HG02678 (cell line): ENCODE data around the gene KIR2DL1.
"Not testable (repeated sequence)": the region's sequence is repeated elsewhere in the genome, so short reads cannot be mapped to it uniquely, and the experiment has no call there.

ENCODE experiments used
- ATAC-seq: cut with Tn5 transposase; IDR thresholded peaks from one replicate; pipeline ENCODE4 v1.9.1; 2021; ENCODE audit warnings: mild to moderate bottlenecking, moderate library complexity; ENCODE audit not compliant: unreplicated experiment

The KIR2DL1 gene

DNA sequence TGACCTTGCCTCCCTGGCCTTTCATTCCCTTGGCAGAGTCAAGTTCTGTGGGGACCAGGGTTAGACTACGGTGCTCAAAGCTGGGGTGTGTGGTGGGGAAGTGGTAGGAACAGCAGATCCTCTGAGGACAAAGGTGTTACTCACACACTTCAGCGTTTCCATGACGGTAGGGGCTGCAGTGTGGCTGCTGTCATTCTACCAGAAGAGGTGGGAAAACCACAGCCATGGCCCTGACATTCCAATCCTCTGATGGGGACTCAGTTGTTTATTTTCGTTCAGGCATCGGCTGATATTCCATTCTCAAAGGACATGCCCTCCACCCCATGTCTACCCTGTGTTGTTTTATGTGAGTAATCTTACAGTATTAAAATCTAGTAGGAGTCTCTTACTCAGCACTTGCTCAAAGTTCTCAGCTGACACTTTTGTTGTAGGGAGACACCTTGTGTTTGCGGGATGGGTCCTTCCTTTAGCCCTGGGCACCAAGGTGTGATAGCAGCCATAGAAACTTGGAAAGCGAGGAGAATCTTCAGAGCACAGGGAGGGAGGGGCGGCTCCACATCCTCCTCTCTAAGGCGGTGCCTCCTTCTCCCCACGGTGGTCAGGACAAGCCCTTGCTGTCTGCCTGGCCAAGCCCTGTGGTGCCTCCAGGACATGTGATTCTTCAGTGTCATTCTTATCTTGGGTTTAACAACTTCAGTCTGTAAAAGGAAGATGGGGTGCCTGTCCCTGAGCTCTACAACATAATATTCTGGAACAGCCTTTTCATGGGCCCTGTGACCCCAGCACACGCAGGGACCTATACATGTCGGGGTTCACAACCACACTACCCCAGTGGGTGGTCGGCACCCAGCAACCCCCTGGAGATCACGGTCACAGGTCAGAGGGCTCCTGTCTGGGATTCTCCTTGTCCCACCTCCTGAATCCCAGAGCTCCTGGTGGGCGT is 1.7 kb downstream of the KIR2DL1 start:
- not testable (repeated sequence) for ATAC-seq

DNA sequence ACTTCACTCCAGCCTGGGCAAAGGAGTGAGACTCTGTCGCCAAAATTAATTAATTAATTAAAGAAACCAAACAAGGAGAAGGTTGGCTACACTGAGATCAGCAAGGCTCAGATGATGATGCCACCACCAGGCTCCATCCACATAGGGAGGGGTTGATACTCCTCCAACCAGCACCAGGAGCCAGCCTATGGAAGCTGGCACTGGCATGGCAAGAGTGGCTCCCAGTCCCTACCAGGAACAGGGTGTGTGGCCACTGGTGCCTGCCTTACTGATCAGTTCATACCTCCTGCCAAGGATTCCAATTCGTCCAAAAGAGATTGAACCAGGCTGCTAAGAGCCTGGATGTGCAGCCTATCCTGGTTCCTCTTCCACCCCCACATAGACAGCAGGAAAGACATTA is 3.1 kb downstream of the KIR2DL1 start:
- not testable (repeated sequence) for ATAC-seq

DNA sequence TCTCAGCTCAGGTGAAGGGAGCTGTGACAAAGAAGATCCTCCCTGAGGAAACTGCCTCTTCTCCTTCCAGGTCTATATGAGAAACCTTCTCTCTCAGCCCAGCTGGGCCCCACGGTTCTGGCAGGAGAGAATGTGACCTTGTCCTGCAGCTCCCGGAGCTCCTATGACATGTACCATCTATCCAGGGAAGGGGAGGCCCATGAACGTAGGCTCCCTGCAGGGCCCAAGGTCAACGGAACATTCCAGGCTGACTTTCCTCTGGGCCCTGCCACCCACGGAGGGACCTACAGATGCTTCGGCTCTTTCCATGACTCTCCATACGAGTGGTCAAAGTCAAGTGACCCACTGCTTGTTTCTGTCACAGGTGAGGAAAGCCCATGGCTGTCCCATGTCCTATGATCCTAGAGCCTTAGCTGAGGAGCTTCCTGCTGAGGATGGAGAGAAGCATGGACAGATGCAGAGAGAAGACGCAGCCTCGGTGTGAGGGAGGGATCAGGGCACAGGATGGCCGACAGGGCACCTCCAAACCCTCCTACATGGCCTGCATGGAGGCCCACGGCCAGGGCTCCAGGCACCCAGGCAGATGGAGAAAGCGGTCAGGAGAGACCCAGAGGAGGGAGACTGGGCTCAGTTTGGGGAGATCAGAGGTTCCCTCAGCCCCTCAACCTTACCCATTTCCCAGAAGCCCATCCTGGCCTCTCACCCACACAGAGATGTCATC is 5.7 kb downstream of the KIR2DL1 start:
- not testable (repeated sequence) for ATAC-seq

DNA sequence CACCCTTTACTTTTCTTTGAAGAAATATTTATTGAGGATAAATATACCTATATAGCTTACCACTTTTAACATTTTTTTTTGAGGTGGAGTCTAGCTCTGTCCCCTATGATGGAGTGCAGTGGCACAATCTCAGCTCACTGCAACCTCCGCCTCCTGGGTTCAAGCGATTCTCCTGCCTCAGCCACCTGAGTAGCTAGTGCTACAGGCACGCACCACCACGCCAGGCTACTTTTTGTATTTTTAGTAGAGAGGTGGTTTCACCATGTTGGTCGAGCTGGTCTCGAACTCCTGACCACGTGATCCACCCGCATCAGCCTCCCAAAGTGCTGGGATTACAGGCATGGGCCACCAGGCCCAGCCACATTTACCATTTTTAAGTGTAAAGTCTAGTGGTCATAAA is 6.2 kb downstream of the KIR2DL1 start:
- ATAC-seq, result not testable (repeated sequence)

DNA sequence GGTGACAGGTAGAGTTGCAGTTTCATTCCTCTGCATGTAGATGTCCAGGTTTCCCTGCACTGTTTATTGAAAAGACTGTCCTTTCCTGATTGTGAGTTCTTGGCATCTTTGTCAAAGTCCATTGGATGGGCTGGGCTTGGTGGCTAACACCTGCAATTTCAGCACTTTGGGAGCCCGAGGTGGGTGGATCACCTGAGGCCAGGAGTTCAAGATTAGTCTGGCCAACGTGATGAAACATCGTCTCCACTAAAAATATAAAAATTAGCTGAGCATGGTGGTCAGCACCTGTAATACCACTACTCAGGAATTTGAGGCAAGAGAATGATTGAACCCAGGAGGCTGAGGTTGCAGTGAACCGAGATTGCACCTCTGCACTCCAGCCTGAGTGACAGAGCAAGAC is 8.3 kb downstream of the KIR2DL1 start:
- ATAC-seq, result not testable (repeated sequence)

DNA sequence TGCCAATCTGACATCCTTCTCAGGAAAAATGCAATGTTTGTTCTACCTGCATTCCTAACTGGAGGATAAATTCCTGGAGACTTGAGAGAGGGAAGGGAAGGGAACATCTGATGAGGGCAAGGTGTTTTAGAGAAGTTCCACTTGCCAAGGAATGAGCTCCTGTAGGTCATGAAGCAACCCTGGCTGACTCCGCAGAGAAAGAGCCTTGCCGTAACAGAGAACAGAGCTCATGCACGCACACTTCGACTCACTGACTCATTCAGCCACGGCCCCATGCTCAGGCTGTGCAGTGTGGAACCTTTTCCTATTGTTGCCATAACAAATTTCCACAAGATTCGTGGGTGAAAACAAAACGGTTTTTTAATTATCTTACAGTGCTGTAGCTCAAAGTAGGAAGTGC is 9.3 kb downstream of the KIR2DL1 start:
- ATAC-seq, result not testable (repeated sequence)

DNA sequence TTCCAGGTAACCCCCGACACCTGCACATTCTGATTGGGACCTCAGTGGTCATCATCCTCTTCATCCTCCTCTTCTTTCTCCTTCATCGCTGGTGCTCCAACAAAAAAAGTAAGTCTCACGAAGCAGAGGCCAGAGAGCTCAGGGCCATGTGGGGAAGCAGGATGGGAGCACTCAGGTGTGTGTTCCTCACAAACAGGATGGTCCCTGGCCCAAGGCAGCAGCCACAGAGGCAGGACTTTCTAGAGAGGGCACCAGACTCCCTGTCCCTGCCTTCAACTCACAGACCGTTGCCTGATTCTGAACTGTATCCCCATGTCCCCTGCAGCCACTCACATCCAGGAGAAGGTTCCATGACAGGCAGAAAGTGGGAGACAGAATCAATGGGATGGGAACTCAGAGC is 13.3 kb downstream of the KIR2DL1 start:
- ATAC-seq, result not testable (repeated sequence)

DNA sequence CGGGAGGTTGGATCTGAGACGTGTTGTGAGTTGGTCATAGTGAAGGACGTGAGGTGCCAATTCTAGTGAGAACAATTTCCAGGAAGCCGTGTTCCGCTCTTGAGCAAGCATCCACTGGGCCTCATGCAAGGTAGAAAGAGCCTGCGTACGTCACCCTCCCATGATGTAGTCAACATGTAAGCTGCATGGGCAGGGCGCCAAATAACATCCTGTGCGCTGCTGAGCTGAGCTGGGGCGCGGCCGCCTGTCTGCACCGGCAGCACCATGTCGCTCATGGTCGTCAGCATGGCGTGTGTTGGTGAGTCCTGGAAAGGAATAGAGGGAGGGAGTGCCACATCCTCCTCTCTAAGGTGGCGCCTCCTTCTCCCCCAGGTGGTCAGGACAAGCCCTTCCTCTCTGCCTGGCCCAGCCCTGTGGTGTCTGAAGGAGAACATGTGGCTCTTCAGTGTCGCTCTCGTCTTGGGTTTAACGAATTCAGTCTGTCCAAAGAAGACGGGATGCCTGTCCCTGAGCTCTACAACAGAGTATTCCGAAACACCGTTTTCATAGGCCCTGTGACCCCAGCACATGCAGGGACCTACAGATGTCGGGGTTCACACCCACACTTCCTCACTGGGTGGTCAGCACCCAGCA is 16.6 kb downstream of the KIR2DL1 start:
- ATAC-seq, result not testable (repeated sequence)

DNA sequence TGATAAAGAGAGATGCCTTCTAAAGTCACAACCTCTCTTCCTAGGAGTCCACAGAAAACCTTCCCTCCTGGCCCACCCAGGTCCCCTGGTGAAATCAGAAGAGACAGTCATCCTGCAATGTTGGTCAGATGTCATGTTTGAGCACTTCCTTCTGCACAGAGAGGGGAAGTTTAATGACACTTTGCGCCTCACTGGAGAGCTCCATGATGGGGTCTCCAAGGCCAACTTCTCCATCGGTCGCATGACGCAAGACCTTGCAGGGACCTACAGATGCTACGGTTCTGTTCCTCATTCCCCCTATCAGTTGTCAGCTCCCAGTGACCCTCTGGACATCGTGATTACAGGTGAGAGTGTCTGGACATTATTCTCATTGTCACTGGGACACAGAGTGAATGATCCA is 18.6 kb downstream of the KIR2DL1 start:
- ATAC-seq, result not testable (repeated sequence)

DNA sequence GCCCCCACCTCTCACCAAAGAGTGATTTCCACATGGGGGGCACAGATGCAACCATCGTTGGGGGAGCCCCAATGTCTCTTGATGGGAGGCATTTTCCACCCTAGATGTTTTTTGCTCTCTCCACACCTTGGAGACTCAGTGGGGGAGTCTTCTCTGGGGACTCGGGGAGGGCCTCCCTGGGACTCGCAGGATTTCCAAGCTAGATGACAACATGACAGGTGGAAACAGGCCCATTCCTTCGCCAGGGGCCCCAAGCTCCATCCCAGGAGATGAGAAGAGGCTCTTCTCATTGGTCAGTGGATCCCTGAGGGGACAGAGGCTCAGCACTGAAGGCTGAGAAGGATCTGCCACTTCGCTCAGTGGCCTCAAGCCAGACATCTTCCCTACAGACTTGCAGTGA is 21.1 kb downstream of the KIR2DL1 start:
- no peak for ATAC-seq

DNA sequence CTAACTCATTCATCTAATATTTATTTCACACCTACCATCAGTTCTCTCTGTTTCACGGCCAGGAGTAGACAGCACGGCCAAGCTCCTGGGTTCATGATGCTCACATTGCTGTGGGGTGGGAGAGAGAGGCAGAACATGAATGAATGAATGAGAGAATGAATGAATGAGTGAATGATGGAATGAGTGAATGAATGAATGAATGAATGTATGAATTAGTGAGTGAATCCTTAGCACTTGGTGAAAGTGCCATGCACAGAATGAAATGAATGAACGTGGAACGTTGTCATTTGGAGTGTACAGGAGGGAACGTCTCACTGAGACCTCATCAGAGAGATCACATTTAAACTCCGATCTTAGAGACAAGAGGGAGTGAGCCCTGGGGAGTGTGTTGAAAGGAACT is 21.9 kb downstream of the KIR2DL1 start:
- ATAC-seq, result no peak

DNA sequence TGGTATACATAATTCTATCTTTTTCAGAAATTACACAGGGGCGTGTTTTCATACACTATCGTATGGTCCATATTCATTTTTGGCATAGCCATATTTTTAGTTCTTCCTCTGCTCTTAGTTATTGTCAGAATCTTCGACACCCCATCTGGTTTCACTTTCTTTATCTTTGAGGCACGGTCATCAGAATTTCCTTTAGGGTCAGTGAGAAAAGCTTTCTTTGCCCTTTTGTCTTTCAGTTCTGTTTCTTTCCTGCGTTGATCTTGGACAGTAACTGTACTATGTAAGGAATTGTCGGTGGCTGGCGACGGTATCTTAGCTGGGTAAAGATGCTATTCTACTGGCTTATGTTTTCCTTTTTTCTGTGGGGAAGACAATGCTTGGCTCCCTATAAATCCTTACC is 23.2 kb downstream of the KIR2DL1 start:
- ATAC-seq, result no peak

DNA sequence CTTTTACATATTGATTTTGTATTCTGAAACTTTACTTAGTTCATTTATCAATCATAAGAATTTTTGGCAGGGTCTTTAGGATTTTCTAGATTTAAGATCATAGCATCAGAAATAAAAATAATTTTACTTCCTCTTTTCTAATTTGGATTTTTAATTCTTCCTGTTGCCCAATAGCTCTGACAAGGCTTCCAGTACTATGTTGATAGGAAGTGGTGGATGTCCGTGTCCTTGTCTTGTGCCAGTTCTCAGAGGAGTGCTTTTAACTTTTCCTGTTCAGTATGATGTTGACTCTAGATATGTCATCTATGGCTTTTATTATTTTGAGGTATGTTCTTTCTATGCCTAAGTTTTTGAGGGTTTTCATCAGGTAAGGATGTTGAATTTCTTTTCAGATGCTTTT is 26.2 kb downstream of the KIR2DL1 start:
- ATAC-seq, result no peak

DNA sequence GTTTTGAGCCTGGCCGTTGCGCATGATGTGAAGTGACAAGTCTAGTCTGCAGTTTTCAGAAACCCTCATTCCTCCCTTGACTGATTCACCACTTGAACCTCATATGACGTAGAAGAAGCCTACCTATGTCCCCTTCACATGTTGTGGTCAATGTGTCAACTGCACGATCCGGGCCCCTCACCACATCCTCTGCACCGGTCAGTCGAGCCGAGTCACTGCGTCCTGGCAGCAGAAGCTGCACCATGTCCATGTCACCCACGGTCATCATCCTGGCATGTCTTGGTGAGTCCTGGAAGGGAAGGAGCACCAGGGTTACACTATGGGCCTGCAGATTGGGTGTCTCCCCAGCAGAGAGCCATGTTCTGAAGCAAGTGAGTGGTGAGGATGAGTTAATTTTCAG is 33.8 kb downstream of the KIR2DL1 start, which contains the start of gene KIR2DL4:
KIR2DL4 (plus strand) TSS at position 201 of the 400 bp plus-strand sequence; CDS start at position 243, 42 bp downstream.
- ATAC-seq, result no peak

DNA sequence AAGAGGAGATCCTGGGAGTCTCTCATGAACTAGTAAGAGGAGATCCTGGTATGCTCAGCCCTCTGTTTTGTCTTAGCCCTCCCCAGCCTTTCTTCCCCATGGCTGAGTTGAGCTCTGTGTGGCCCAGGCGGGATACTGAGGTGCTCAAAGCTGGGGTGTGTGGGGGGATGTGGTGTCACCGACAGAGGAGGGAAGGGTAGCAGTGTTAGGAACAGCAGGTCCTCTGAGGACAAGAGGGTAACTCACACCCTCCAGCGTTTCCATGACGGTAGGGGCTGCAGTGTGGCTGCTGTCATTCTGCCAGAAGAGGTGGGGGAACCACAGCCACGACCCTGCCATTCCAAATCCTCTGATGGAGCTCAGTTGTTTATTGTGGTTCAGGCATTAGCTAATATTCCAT is 34.5 kb downstream of the KIR2DL1 start:
- ATAC-seq, result no peak

DNA sequence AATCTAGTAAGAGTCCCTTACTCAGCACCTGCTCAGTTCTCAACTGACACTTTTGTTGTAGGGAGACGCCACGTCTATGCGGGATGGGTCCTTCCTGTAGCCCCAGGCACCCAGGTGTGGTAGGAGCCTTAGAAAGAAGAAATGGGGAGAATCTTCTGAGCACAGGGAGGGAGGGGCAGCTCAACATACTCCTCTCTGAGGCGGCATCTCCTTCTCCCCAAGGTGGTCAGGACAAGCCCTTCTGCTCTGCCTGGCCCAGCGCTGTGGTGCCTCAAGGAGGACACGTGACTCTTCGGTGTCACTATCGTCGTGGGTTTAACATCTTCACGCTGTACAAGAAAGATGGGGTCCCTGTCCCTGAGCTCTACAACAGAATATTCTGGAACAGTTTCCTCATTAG is 35.0 kb downstream of the KIR2DL1 start:
- no peak for ATAC-seq

DNA sequence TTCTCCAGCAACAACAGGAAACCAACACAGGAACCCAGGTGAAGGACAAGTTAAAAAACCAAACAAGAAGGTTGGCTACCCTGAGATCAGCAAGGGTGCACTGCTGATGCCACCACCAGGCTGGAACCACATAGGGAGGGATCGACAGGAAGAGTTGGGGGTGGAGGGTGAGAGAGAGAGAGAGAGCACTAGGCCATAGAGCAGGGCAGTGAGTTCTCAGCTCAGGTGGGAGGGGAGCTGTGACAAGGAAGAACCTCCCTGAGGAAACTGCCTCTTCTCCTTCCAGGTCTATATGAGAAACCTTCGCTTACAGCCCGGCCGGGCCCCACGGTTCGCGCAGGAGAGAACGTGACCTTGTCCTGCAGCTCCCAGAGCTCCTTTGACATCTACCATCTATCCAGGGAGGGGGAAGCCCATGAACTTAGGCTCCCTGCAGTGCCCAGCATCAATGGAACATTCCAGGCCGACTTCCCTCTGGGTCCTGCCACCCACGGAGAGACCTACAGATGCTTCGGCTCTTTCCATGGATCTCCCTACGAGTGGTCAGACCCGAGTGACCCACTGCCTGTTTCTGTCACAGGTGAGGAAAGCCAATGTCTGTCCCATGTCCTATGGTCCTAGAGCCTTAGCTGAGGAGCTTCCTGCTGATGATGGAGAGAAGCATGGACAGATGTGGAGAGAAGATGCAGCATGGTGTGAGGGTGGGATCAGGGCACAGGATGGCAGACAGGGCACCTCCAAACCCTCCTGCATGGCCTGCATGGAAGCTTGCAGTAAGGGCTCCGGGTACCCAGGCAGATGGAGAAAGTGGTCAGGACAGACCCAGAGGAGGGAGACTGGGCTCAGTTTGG is 36.3 kb downstream of the KIR2DL1 start:
- no peak for ATAC-seq

DNA sequence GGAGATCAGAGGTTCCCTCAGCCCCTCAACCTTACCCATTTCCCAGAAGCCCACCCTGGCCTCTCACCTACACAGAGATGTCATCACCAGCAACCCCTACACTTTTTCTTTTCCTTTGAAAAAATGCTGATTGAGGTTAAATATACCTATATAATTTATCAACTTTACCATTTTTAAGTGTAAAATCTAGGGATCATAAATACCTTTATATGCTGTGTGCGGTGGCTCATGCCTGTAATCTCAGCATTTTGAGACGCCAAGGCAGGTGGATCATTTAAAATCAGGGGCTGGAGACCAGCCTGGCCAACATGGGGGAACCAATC is 36.9 kb downstream of the KIR2DL1 start:
- no peak for ATAC-seq

DNA sequence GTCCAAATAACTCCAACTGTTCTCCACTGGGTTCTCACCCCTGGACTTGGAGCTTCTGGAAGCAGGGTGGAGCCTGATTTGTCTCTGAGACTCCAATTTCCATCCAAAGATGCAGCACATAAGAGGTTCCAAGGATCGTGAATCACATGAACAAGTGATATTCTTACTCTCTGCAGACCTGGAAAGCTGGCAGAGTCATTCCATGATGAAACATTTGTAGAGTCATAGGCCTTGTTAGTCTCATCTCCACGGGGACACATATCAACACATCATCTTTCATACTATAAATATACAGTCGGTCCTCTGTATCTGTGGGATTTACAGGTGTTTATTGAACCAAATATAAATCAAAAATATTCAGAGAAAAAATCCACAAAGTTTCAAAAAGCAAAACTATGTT is 45.0 kb downstream of the KIR2DL1 start:
- not testable (repeated sequence) for ATAC-seq

DNA sequence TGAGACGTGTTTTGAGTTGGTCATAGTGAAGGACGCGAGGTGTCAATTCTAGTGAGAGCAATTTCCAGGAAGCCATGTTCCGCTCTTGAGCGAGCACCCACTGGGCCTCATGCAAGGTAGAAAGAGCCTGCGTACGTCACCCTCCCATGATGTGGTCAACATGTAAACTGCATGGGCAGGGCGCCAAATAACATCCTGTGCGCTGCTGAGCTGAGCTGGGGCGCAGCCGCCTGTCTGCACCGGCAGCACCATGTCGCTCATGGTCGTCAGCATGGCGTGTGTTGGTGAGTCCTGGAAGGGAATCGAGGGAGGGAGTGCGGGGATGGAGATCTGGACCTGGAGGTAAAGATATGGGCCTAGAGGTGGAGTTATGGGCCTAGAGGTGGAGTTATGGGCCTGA is 46.7 kb downstream of the KIR2DL1 start, which contains the start of gene KIR3DL1:
KIR3DL1 (plus strand) TSS at position 218 of the 400 bp plus-strand sequence.
- not testable (repeated sequence) for ATAC-seq
